HG02943 (cell line): Measurements from ENCODE around the gene CCR7.

Experiments
- ATAC-seq: cut with Tn5 transposase; IDR thresholded peaks from one replicate; pipeline ENCODE4 v1.9.1; 2021; ENCODE audit warnings: mild to moderate bottlenecking, low read depth, moderate library complexity; ENCODE audit not compliant: unreplicated experiment

Gene CCR7

DNA sequence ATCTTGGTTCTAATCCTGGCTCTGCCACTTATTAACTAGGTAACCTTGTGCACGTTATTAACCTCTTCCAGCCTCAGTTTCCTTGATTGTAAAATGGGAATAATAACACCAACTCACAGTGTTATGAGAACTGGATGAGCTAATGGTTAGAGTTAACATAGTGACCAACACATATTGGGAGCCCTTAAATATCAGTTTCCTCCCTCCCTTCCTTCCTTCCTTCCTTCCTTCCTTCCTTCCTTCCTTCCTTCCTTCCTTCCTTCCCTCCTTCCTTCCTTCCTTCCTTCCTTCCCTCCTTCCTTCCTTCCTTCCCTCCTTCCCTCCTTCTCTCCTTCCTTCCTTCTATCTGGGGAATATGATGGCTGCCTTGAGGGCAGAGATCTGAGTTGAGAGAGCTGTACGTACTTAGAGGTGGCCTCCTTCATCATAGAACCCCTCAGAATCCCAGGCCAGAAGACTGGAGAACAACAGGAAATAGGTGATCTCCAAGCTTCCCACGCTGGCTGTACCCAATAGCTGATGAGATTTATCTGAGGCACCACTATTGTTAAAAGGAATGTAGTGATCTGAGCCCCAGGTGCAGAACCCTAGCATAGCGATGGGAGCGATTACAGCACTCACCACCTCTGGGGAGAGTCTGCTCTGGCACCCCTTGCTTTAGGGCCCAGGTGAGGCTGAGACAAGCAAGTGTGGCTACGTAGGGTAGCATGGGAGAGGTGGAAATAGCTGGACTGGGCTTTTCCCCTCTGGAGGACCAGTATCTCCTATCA lies 26.2 kb downstream of the CCR7 start:
- ATAC-seq = no peak

DNA sequence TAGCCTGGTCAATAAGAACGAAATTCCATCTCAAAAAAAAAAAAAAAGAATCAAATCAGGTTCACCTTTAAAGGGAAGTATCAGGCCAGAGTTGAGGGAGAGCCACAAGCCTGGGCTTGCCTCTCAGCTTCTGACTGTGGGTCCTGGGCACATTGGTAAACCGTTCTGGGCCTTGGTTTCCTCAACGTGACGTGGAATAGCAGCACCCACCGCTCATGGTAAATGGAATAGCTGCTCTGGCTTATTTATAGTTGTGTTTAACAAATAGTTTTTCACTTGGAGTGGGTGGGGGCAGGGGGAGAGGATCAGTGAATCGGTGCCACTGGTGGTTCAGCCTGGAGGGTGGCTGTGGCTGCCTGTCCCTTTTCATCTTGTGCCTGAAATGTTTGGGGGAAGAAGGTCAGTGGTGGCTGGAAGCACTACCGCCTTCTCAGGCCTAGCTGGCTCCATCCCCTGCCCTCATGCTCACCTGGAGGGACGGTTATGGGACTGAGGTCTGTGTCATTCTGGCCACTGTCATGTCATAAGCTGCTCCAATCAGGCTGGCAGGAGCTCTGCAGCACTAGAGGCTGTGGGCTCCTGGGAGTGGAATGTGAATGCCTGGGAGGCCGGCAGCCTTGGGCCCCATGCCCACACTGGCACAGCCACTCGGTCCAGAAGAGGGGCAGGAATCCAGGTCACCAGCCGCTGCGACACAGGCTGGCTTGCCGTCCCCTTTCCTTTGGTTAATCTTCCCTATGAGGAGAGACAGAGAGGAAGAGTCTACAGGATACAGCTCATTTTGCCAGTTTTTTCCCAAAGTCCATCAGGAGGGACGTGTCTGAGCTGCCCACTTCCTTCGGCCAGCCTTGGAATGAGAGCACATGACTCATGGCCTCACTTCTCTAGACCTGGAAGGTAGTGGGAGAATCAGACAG lies 27.0 kb downstream of the CCR7 start:
- ATAC-seq = no peak

DNA sequence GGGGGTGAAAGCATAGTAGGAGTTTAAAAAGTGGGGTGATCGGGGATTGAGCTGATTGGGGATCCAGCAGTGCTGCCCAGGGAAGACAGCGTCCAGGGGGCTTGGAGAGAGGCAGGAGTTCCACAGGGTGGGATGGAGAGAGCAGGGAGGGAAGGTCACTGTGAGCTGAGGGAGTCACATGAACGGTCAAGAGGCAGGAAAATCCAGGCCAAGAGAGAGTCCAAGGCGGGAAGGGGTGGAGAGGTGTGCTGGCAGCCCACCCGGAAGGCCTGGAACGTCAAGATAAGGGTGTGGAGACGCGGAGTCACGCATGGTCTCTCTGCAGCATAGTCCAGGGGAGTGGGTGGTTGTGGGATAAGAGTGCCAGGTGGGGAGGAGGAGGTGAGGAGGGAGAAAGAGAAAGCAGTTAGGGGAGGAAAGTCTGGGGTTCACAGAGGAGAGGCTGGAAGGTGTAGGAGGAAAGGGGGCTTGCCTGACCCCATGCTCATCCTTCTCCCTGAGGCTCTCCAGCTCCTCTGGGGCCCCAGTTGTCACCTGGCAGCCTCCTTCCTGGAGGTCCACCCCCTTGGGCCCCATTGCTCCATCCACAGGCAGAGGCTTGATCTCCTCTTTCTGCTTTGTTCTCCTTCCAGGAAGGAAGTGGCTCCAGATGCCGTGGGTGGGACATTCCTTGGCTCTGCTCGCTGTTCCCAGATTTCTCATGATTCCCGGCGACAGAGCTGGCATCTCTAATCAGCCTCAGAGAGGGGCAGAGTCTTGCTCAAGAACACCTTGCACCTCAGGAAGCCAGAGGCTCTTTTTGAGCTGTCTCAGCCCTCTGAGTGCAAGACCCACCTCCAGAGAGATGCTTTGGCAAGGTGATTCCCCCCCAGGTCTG lies 28.7 kb downstream of the CCR7 start:
- ATAC-seq = no peak

DNA sequence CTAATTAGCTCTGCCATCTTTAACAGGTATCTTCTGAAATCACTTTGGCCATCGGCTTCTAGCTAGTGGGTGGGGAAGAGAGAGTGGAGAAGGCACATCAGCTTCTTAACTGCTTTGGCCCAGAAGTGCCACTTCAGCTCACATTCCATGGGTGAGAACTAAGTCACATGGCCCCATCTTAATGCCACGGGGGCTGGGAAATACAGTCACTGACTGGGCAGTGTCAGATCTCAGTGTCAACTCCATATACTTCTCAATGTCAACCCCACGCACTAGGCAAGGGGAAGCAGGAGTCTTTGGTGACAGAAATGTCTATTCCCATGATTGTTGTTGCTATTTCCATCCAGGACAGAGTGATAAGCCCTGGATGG lies 29.4 kb downstream of the CCR7 start:
- ATAC-seq = no peak

DNA sequence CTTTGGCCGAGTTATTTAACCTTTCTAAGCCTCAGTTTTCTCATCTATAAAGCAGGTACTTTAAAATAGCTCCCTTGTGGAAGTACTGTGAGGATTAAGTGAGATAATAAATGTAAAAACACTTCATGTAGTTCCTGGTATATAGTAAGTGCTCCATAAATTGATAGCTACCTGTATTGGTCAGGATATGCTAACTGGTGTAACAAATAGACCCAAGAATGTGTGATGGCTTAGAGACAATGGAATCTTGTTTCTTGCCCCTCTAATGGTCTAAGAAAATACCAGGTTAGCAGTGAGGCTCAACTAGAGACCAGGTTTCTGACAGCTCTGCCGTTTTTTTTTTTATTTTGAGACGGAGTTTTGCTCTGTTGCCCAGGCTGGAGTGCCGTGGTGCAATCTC lies 29.8 kb downstream of the CCR7 start:
- no peak for ATAC-seq

DNA sequence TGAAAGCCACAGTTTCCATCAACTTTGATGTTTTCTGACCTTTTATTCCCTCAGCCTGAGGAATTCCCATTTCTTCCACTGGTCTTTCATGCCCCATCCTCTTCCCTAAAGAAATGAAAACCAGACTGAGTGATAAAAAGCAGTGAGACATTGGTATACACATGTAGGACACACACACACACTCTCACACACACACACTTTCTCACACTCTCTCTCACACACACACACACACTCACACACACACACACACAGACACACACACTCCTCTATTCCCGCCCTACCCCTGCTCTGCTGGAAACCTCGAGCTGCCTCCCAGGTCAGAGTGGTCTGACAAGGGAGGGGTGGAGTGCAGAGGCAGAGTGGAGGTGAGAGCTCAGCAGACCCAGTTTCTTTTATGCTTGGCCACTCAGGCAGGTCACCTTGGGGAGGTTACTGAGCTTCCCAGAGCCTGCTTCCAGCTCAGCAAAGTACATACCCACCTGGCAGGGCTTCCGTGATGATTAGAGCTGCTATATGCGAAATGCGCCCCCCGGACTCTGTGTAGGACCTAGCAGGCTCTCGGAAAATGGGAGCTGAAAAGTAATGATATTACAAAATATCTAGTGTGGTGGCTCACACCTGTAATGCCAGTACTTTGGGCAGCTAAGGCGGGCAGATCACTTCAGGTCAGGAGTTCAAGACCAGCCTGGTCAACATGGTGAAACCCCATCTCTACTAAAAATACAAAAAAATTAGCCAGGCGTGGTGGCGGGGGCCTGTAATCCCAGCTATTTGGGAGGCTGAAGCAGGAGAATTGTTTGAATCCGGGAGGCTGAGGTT lies 30.7 kb downstream of the CCR7 start:
- ATAC-seq = no peak

DNA sequence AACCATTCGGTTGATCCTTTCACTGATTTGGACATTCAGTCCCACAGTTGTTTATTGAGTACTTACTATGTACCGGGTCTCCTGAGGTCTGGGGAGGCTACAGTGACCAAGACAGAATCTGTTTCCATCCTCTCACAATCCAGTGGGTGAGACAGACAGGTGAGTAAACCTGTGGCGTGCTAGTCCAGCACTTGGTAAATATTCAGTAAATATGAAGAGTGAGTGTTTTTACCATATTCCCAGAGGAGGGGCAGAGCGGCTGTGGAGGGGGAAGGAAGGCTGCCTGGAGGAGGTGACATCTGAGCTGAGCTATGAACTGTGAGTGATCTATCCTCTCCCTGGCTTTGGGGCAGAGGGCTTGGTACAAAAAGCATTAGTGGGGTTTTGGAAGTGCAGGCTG lies 31.4 kb downstream of the CCR7 start:
- ATAC-seq = no peak

DNA sequence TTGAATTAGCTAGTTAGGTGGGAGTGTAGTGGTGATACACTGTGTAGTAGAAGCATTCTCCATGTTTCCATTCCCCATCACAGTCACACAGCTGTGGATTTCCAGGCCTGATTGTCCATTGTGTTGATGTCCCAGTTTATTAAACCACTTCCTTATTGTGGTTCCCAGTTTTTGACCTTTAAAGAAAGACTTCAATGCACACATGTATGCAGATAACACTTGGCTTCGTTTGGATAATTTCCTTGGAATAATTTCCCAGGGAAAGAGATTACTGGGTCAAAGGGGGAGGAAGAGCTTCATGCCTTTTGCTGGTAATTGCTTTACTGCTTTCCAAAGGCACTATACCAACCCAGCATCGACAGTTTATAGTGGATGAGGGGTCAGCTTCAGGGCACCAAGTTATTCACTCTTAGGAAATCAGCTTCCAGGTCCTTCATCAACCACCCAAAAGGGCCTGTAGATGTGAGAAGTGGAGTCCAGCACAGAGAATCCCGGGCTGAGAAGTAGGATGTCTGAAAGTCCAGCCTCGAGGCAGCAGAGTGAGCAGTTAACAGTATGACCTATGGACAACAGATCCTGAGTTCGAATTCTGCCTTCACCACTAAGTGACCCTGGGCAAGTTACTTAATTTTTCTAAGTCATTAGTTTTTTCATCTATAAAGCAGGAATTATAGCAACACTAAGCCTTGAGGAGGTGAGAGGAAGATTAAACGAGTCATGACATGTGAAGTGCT lies 32.6 kb downstream of the CCR7 start:
- no peak for ATAC-seq

DNA sequence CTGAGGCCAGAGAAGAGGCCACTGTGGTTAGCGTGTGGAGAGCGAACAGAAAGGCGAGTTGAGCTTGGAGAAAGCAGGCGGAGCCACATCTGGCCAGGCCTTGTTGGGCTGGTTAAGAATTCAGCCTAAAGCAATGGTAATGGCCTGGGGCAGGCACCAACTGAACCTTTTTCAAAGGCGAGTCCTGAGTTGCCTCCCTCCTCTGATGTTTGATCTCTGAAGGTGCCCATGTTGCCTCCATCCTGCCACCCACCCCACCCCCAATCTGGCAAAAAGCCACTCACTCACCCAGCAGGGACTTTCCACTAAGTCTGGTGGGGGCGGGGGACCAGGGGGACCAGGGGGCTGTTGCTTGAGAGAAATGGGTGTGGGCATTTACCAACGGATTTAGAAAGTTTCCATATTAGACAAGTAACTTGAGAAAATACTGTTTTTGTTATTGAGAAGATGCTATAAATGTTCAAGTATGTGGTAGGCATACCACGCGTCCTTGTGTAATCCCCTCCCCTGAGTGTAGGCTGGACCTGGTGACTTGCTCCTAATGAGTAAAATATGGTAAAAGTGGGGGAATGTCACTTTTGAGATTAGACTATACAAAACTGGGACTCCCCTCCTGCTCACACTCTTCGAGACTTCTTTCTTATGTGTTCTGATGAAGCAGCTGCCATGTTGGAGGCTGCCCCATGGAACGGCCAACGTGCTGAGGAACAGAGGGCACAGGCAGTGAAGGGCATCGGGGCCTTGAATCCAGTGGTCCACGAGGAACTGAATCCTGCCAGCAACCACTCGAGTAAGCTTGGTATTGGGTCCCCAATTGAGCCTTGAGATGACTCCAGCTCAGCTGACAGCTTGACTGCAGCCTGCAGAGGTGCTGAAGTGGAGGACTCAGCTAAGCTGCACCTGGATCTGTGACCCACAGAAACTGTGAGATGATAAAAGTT lies 34.0 kb downstream of the CCR7 start:
- no peak for ATAC-seq

DNA sequence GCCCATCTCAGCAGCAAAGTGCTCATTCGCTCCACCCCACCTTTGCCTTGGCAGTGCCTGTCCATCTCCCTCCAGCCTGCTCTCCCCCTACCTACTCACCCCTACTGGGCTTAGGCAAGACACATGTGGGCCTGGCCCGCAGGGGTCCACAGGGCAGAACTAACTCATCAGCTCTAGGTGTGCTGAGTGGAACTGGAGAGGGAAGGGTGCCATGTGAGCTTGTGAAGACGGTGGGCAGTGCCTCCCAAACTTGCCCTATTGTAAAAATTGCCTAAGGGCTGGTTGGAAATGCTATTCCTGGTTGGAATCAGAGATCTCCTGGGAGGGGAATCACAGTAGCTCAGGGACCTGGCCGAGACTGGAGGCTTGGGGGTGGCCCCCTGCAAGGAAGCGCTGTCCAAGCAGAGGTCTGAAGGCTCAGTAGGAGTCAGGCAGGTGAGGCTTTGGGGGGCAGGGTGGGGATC lies 34.7 kb downstream of the CCR7 start:
- ATAC-seq = no peak

DNA sequence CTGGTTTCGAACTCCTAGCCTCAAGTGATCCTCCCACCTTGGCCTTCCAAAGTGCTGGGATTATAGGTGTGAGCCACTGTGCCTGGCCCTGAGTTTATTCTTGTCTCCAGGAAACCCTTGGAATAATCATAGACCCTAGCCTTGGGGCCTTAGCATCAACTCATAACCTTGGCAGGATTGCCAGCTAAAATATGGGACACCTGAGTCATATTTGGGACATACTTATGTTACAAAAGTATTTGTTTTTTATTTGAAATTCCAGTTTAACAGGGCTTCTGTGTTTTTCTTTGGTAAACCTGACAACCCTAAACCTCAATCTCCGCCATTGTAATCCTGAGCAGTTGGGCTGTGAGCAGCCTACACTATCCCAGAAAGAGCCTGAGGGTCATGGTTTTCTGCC lies 35.3 kb downstream of the CCR7 start:
- no peak for ATAC-seq

DNA sequence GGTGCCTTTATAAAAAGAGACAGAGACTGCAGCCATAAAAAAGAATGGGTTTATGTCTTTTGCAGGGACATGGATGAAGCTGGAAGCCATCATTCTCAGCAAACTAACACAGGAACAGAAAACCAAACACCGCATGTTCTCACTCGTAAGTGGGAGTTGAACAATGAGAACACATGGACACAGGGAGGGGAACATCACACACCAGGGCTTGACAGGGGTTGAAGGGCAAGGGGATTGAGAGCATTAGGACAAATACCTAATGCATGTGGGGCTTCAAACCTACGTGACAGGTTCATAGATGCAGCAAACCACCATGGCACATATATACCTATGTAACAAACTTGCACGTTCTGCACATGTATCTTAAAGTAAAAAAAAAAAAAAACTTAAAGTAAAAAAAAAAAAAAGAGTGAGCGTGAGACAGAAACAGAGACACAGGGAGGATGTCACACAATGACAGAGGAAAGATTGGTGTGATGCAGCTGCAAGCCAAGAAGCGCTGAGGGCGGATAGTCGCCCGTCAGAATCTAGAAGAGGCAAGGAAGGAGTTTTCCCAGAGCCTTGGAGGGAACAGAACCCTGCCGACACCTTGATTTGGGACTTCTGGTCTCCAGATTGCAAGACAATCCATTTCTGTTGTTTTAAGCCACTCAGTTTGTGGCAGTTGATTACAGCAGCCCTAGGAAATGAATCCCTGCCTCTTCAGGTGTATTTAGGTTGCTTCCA lies 36.4 kb downstream of the CCR7 start:
- no peak for ATAC-seq

DNA sequence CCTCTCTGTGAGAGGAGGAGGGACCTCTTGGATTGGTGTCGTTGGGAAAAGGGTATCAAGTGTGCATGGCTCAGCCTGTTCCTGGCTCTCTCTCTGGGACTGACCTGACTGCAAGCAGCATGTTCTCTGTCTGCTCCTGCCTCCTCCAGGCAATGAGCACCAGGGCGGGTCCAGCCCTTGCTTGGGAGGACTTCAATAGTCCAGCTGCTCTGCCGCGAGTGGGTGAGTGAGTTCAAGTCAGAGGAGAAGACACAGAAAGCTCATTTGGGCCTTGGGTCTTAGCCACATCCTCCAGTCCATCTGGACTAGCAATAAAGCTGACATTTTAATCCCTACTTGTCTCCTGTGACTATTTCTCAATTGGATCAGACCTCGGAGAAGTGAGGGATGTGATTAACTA lies 38.6 kb downstream of the CCR7 start:
- no peak for ATAC-seq

DNA sequence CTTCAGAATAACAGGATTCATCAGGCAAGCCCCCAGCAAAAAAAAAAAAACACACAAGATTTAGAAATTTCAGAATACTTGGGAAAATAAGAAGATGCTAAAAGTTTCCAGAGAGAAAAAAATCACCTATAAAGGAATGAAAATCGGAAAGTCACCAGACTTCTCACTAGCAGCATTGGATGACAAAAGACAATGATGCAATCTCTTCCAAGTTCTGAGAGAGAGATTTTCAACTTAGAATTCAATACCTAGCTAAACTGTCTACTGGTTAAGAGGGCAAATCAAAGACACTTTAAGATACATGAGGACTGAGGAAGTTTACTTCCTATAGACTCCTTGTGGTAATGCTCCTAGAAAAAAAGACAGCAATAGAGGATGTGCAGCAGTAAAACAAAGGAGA lies 40.0 kb downstream of the CCR7 start:
- ATAC-seq = no peak

DNA sequence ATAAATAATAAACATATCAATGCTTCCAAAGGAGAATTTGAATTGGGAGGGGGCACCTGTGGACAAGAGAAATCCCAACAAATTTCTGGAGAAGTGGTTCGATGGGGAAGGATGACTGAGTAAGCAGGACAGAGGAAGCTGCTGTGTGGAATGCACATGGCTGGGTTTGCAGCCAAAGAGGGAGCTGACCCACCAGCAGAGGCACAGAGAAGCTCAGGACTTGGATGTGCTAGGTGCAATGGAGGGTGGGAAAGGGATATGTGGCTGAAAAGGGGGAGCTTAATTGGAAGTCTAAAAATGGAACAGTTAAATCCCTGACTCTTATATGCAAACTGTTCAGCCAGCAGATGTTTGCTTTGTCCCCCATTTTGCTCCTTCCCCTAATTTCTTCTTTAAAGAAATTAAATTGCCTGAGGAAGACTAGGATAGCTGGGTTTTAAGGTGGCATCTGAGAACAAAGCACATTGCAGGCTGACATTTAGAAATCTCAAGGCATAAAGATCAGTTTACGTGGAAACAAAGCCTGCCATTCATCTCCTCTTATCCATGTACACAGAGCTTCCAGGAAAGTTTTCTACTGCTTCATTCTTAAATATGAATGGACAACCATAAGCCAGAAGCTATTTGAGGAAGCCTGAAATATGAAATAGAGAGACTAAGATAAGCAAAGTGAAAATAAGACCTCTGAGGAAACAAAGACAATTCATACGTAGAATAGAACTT lies 40.9 kb downstream of the CCR7 start:
- no peak for ATAC-seq

DNA sequence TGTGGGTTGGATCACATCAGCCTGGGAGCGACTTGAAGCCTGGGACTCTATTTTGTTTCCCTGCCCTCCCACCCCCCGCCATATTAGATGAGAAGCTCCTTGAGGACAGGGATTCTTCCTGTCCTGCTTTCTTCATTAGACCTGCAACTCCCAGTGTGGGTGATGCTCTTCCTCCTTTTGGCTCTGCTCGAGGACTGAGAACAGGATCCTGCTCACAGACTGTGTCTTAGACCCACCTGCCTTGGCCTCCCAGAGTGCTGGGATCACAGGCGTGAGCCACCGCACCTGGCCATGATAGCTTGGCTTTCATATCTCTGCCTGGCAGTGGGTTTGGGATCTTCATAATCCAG lies 42.3 kb downstream of the CCR7 start:
- ATAC-seq = no peak
